Measurements from ENCODE around the gene ACAN. TPM values are rescaled to one million over a fixed set of nuclear protein-coding genes. Genes with fewer than 3 reads are reported as not detected.

ACAN gene
- total RNA-seq, 1 experiment from 2014 or later: not detected

- CTCF ChIA-PET: no interaction called here
- no peaks in the 10 kb centered on the region for H3K9me3 ChIP-seq (ENCODE audit: insufficient read depth, low read depth)
- no peak overlapping the region for H2AFZ ChIP-seq
- no TSS peak for BruUV-seq (replicated peaks)
- no peak overlapping the region for H3K27ac ChIP-seq
- no peak overlapping the region for H3K4me2 ChIP-seq
- DNase-seq: no peak
- intact Hi-C loops (cut with micrococcal nuclease; ENCODE audit: unreplicated experiment): no loop called here
- H4K20me1 ChIP-seq (ENCODE audit: insufficient read depth): no peaks in the 10 kb centered on the region
- no peaks in the 10 kb centered on the region for H3K9me2 ChIP-seq (ENCODE audit: insufficient read depth)
- no peak for TF ChIP-seq EZH2 (IDR thresholded peaks at IDR 0.05; ENCODE audit: low read depth)
- TF ChIP-seq, protein P1, sequence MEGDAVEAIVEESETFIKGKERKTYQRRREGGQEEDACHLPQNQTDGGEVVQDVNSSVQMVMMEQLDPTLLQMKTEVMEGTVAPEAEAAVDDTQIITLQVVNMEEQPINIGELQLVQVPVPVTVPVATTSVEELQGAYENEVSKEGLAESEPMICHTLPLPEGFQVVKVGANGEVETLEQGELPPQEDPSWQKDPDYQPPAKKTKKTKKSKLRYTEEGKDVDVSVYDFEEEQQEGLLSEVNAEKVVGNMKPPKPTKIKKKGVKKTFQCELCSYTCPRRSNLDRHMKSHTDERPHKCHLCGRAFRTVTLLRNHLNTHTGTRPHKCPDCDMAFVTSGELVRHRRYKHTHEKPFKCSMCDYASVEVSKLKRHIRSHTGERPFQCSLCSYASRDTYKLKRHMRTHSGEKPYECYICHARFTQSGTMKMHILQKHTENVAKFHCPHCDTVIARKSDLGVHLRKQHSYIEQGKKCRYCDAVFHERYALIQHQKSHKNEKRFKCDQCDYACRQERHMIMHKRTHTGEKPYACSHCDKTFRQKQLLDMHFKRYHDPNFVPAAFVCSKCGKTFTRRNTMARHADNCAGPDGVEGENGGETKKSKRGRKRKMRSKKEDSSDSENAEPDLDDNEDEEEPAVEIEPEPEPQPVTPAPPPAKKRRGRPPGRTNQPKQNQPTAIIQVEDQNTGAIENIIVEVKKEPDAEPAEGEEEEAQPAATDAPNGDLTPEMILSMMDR (conservative IDR thresholded peaks at IDR 0.05): no peak
- no peaks in the 10 kb centered on the region for H3K4me1 ChIP-seq (replicated peaks; ENCODE audit: insufficient read depth)
- H3K27me3 ChIP-seq (ENCODE audit: insufficient read depth, low read depth): peaks cover 60% of the 10 kb centered on the region
- H3K79me2 ChIP-seq (ENCODE audit: low read depth): no peaks in the 10 kb centered on the region
- H3F3A ChIP-seq (ENCODE audit: insufficient read depth, low read depth): no peaks in the 10 kb centered on the region
- POLR2A ChIA-PET (ENCODE audit: unreplicated experiment): no interaction called here
- no peak overlapping the region for H3K4me3 ChIP-seq
- no peaks in the 10 kb centered on the region for H3K36me3 ChIP-seq (ENCODE audit: low read depth)
Measured at GRCh38 chr15:88782465-88782864, 20.8 kb upstream of the ACAN start.

DNA sequence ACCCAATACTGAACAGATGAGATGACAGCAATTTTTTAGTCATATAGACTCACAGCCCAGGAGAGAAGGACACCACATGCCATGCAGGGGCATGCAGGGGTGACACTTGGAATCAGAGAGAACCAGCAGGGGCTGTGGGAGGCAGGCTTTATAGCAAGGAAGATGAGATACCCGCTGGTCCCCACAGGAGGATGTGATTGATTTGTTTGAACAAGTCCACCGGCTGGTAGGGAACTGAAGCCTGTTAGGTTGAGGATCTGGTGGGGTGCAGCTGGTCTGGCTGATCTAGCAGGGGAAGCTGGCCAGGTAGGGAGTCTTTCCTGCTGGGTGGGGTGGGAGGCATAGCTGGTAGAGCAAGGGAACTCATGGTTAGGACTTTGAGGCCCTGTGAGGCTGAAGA is 18.0 kb upstream of the ACAN start:
- Histone ChIP-seq H3F3A (ENCODE audit: insufficient read depth, low read depth) (no peaks in the 10 kb centered on the region), H3K4me3 (no peak overlapping the region), H2AFZ (no peak overlapping the region), H3K36me3 (ENCODE audit: low read depth) (no peaks in the 10 kb centered on the region), H3K9me2 (ENCODE audit: insufficient read depth) (no peaks in the 10 kb centered on the region), H3K4me1 (replicated peaks; ENCODE audit: insufficient read depth) (no peaks in the 10 kb centered on the region), H3K4me2 (no peak overlapping the region), H3K79me2 (ENCODE audit: low read depth) (no peaks in the 10 kb centered on the region), H3K9me3 (ENCODE audit: insufficient read depth, low read depth) (no peaks in the 10 kb centered on the region), H3K27ac (no peak overlapping the region), H4K20me1 (ENCODE audit: insufficient read depth) (no peaks in the 10 kb centered on the region), H3K27me3 (ENCODE audit: insufficient read depth, low read depth) (peaks cover 43% of the 10 kb centered on the region)
- CTCF ChIA-PET: no interaction called here
- intact Hi-C loops (cut with micrococcal nuclease; ENCODE audit: unreplicated experiment): no loop called here
- DNase-seq: no peak
- BruUV-seq (replicated peaks): no TSS peak
- POLR2A ChIA-PET (ENCODE audit: unreplicated experiment): no interaction called here
- TF ChIP-seq, protein P1 (conservative IDR thresholded peaks at IDR 0.05): no peak
- no peak for TF ChIP-seq EZH2 (IDR thresholded peaks at IDR 0.05; ENCODE audit: low read depth)

DNA sequence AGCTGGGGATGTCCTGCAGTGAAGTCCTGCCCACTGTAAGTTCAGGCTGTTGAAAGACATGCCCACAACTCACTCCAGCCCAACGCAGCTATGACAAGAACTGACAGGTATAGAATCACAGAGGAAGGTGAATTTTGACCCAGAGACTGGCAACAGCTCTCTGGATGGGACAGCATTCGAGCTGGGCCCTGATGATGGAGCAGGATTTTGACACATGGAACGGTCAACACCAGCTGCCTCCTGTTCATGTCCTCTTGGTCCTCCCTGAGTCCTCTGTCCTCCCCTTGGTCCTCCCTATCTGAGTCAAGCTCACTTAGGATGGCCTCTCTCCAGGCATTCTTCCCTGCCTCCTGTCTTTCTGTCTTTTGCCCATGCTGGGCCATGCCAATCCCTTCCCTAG is 15.2 kb upstream of the ACAN start:
- intact Hi-C loops (cut with micrococcal nuclease; ENCODE audit: unreplicated experiment): no loop called here
- CTCF ChIA-PET: no interaction called here
- Histone ChIP-seq H3K4me2 (no peak overlapping the region), H2AFZ (no peak overlapping the region), H3F3A (ENCODE audit: insufficient read depth, low read depth) (no peaks in the 10 kb centered on the region), H3K36me3 (ENCODE audit: low read depth) (no peaks in the 10 kb centered on the region), H4K20me1 (ENCODE audit: insufficient read depth) (no peaks in the 10 kb centered on the region), H3K9me3 (ENCODE audit: insufficient read depth, low read depth) (no peaks in the 10 kb centered on the region), H3K27ac (no peak overlapping the region), H3K4me1 (replicated peaks; ENCODE audit: insufficient read depth) (no peaks in the 10 kb centered on the region), H3K27me3 (ENCODE audit: insufficient read depth, low read depth) (peaks cover 48% of the 10 kb centered on the region), H3K79me2 (ENCODE audit: low read depth) (no peaks in the 10 kb centered on the region), H3K9me2 (ENCODE audit: insufficient read depth) (no peaks in the 10 kb centered on the region), H3K4me3 (no peak overlapping the region)
- BruUV-seq (replicated peaks): no TSS peak
- no peak for TF ChIP-seq EZH2 (IDR thresholded peaks at IDR 0.05; ENCODE audit: low read depth)
- TF ChIP-seq, protein P1 (conservative IDR thresholded peaks at IDR 0.05): no peak
- no peak for DNase-seq
- POLR2A ChIA-PET (ENCODE audit: unreplicated experiment): no interaction called here

Data from PC-9 (cell line).